ENCODE data around the gene BACE2.

DNA sequence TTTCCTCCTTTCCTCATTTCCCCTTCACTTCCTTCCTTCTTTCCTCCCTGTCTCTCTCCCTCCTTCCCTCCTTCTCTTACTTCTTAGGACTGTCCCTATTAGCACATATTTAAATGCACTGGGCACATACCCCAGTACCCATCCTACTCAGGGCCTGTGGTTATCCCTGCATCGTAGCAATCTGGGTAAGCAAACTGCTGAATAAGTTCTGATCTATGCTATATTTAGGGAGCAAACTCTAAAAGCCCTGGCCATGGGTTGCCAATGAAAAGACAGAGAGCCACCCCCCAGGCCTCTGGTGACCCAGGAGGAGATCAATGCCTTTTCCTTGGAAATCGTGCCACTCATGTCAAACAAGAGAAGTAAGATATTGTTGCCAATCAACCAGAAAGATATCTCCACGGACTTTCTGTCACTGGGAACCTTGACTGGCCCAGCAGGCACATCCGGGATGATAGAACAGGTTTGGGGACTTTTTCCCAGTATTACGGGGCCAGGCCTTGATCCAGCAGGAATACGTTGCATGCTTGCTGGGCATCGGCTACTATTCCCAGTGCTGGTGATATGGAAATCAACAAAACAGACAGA, 154.0 kb downstream of the BACE2 start:
- TF ChIP-seq, protein P1, sequence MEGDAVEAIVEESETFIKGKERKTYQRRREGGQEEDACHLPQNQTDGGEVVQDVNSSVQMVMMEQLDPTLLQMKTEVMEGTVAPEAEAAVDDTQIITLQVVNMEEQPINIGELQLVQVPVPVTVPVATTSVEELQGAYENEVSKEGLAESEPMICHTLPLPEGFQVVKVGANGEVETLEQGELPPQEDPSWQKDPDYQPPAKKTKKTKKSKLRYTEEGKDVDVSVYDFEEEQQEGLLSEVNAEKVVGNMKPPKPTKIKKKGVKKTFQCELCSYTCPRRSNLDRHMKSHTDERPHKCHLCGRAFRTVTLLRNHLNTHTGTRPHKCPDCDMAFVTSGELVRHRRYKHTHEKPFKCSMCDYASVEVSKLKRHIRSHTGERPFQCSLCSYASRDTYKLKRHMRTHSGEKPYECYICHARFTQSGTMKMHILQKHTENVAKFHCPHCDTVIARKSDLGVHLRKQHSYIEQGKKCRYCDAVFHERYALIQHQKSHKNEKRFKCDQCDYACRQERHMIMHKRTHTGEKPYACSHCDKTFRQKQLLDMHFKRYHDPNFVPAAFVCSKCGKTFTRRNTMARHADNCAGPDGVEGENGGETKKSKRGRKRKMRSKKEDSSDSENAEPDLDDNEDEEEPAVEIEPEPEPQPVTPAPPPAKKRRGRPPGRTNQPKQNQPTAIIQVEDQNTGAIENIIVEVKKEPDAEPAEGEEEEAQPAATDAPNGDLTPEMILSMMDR (IDR thresholded peaks at IDR 0.05; ENCODE audit: poor library complexity): no peak
- TF ChIP-seq EZH2 (IDR thresholded peaks at IDR 0.05; ENCODE audit: borderline replicate concordance) (no peak), EZH2phosphoT487 (IDR thresholded peaks at IDR 0.05; ENCODE audit: low read depth, severe bottlenecking, unreplicated experiment) (no peak)
